Right forelimb (tissue), 1 donor: ENCODE data around the gene CISD3.

ENCODE experiments used
- DNase-seq: peaks from one replicate; pipeline ENCODE4 v3.0.0-alpha.2; 2018

The CISD3 gene, protein sequence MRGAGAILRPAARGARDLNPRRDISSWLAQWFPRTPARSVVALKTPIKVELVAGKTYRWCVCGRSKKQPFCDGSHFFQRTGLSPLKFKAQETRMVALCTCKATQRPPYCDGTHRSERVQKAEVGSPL

DNA sequence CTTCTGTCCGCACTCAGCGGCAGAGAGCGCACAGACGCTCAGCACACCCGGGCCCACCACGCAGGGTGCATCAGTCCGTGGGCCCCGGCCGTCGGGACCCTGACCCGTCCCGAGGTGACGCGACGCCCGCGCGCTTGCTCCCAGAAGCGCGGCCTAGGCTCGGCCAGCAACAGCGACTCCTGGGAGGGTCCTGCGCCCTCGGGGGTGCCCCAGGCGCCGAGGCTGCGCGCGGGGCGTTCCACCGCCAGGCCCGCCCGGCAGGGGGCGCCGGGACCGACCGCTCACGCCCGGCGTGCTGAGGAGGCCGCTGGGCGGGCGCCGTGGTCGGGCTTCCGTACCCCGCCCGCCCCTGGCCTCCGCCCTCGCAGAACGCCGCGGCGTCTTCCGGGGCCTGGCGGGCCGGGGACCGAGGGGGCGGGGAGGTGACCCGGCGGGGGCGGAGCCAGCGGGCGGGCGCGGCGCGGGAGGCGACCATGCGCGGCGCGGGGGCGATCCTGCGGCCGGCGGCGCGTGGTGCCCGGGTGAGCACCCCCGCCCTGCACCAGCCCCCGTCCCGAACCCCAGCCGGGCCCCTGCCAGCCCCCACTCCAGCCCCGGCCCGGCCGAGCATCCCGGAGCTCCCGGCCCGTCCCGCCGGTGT lies at the start of gene CISD3:
CISD3 (plus strand) TSS at position 456 of the 640 bp plus-strand sequence; CDS start at position 474, 18 bp downstream.
- DNase-seq = peak; percentile 86

DNA sequence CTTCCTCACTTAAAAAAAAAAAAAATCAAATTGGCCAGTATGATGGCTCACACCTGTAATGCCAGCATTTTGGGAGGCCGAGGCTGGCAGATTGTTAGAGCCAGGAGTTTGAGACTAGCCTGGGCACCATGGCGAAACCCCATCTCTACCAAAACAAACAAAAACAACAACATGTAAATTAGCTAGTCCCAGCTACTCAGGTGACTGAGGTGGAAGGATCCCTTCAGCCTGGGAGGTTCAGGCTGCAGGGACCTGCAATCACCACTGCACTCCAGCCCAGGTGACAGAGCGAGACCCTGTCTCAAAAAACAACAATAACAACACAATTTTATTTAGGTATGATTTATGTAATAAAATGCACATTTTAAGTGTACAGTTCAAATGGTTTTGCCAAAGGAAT lies 49.0 kb upstream of the CISD3 start:
- no peak for DNase-seq

DNA sequence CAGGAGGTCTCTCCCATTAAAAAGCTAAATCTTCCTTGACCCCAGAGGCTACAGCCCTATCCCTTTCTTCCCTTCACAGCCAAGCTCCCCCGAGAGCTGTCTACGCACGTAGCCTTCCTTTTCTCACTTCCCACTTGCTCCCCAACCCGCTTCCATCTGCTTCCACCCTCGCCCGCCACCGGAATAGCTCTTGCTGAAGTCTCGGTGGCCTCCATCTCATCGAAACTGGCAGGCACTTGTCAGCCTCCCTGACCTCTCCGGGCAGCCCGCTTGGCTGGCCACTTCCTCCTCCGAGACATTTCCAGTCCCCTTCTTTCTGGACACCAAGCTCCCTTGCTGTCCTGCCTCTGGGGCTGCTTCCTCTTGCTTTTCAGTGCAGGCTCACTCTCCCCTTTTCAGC lies 44.6 kb upstream of the CISD3 start:
- DNase-seq = no peak

DNA sequence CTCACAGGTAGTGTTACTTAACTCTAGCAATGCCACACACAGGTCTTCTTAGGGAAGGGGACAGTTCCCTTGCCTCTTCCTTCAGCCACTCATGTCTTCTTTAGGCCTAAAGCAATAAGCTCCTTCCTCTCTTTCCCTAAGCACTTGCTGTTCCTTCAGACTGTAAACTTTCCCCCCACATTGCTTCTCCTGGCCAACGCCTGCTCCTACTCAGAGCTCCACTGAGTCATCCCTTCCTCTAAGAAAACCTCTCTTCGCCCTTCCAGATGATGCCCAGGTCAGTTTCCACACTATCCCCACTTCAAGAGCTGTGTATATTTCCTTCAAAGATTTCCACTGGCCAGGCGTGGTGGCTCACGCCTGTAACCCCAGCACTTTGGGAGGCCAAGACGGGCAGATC lies 42.9 kb upstream of the CISD3 start:
- no peak for DNase-seq

DNA sequence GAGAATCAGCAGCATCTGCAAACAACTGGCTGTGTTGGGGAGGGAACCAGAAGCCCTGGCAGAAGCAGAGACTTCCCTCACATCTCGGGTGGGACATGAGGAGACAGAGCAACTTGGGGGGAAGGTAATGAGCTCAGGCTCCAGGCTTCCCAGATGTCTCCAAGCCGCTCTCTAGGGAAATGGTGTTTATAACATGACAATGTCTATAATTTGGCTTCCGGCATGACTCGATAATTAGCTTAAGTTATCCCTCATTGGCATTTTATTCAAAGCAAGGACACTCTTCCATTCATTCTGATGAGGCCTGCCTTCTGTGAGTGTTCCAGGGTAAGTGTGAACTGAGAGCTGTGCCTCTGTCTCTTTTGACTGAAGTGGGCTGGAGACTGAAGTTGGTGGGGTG lies 39.8 kb upstream of the CISD3 start:
- DNase-seq = no peak

DNA sequence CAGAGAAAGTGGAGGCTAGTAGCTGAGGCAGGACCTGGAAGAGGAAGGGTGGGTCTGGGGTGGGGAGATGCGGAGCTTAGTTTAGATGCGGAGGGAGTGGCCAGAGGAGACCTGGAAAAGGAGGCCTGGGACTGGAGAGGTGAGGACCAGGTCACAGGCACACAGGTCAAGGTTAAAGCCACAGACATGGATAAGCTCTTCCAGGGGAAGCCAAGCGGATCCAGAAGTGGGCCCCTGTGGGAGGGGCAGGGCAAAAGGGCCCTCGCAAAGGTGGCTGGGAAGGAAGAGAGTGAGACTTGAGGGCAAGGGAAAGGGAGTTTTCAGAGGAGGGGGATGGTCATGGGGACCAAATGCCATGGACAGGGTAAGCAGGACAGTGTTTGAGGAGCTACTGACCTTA lies 39.0 kb upstream of the CISD3 start:
- DNase-seq = no peak

DNA sequence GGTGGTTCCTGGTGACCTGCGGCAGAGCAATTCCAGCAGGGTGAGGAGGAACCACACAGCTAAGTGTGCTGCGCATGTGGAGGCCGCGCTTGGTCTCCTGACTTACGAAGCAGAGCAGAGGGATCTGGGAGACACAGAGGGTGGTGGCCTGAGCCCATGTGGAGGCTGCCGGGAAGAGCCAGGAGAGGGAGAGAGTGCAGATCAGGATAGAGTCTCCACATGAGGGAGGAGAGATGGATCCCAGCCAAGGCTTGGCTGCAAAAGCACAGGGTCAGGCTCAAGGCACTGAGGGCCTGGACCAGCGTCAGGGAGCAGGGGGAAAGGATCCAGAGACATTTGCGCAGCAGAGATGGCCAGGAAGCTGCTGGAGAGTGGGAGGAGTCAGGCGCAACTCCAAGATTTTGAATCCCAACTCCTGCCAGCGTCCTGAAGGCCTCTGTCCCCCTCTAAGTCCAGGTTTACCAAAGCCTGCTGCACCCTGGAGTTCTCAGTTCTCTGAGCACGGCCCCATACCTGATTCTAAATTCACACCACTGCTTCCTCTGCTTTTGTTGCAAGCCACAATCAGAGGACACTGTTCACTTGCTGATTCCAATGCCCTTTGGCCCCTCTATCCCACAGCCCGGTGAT lies 36.3 kb upstream of the CISD3 start:
- DNase-seq = peak; percentile 87

DNA sequence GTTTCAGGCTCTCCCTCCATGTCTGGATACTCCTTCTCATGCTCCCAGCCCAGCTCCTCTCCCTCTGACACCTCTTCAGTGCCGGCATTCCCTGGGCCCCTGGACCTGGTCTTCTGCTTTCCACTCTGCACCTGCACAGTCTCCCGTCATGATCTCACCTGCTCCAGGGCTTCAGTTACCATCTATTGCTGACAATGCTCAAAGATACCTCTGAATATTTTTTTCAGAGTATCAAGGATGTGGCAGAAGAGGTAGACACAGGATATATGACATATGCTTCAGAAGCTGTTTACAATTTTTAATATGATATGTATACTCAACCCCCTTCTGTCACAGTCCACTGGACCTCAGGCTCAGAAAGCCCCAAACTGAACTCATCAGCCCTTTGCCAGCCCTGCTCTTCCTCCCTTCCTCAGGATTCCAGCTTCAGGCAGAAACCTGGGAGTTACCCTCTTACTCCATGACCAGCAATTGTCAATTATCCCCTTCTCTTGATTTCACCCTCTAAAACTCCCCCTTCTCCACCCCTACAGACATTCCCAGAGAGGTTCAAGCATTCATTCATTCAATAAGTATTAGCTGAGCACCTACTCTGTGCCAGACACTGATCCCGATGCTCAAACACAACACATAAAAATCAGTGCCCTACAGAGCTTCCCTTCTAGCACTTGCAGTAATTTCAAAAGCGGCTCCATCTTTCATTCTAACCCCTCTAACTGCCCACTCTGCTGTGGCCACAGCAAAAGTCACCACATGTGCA lies 32.9 kb upstream of the CISD3 start:
- DNase-seq = no peak

DNA sequence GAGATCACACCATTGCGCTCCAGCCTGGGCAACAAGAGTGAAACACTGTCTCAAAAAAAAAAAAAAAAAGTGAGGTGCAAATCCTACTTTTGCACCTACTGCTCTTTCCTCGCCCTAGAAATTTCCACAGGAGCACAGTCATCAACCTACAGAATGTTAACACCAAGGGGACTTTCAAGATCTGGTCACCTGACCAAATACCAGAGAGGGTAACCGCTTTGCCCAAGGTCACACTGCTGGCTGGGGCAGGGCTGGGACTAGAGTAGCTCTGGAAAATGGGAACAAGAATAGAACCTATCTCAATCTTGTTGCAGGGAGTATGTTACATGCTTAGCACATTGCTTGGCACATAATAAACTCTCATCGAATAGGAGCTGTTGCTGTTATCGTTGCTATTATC lies 31.4 kb upstream of the CISD3 start:
- no peak for DNase-seq

DNA sequence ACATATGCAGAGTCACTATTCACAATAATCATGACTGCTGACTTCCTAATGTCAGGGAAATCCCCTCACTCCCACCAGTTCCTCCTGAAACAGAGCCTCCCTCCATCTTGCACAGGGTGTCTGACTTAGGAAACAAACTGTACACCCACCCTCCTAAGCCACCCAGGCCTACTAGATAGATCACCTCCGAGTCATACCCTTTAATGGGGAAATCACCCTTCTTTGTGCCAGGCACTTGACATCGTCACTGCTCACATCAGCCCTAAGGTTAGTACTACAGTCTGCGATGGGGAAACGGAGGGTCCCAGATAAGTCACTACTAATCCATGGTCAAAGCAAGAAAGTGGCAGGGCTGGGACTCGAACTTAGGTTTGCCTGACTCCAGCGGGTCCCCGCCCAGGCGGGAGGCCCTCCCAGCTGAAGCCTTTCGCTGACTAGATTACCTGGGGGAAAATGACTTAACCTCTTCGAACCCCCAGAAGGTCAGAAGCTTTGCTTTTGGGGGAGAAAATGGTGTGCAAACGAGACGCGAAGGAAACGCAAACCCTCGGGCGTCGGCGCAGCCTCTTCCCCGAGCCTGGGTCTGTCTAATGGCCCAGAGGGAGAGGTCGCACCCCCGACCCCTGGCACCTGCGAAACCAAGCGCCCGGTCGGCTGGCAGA lies 28.5 kb upstream of the CISD3 start:
- no peak for DNase-seq

DNA sequence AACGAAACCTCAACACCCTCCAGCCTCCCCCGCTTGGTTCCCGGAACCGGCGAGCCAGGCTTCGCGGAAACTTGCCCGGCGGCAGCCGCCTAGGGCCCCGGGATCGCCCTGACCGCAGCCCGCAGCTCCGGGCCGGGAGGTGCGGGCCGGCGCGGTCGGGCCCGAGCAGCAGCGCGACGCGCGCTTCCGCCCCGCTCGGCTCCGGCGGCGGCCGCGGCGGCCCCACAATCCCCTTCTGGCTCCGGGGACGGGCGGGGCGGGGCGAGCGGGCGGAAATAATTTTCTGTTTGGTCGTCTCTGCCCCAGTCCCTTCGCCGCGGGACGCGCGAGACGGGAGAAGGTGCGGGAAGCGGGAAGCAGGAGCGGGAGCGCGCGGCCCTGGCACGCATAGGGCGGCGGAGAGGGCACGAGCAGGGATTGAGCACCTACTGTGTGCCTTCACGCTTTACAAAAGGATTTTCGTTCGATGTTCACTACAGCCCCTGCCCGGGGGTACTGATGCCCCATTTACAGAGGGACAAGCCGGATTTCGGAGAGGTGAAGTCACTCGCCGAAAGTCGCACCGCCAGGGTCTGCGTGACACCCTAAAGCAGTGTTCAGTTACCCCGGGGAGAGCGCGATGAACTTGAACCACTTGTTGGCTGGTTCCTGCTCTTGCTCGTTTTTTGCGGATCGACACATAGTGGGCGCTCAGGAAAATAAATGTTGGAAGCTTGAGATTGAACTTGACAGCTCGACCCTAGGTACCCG lies 27.8 kb upstream of the CISD3 start:
- DNase-seq = peak; percentile 91

DNA sequence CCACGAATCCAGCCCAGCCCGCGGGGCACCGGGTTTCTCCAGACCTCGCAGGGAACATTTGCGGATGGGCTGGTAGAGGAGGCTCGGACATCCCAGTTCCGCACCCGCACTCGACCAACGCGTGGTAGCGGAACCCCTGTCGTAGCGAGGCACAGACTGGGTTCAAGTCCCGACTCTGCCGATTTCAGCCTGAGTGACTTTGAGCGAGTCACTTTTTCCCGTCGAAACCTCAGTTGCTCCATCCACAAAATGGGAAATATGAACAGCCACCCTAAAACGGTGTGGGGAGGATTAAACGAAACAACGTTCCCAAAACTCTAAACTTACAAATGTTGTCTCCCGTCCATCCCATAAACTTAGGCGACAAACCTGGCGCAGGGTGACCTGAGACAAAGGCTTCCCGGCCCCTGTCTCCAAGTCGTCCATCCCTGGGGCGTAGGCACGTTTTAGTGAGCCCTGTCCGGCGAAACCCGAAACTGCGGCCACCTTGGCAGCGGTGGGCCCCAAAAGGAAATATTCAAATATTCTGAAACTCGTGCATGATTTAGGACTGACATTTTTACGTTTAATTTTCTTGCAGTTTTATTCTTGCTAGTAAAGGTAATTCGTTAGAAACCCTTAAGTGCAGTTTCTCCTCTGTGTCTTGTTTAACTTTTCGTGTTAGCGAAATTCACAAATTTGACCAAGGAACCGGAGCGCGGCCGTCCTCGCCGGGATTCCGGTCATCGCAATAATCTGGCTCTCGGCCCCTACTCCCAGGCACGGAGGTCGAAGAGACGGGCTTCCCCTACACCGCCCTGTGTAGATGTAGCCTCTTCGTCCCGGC lies 27.0 kb upstream of the CISD3 start:
- no peak for DNase-seq

DNA sequence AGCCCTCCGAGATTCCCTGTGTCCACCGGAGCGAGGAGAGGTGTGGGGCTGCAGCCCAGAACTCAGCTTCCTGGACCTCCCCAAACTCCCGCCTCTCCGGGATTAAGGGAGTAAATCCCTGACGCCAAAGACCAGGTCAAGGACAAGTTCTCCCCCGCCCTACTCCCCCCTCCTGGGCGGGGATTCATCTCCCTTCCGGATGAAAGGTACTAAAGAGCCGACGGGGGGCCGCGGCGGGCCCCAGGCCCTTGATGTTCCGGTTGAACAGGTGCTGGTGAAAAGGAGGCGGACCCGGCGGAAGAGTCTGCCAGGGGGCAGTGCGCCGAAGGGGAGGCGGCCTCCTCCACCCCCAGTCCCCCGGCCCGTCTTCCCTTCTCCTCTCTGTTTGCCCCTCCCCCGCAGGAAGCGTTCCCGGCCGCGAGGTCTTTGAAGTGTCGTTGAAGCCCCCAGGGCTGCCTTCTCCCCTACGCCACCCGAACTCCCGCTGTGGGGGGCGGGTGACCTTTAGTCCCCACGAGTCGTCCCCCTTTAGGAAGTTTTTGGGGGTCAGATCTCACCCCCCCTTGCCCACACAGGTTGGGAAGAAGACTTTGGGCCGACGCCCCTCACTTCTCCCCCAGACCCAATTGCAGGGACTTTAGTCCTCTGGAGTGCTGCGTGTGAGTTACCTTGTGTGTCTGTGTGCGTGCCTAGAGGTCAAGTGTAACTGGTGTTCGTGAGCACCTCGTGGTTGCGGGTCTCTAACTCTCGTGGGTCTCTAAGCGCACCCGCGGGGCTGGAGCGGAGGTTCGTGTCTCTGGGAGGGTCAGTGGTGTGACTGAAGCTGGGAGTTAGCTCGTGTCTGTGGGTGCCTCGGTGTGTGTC lies 26.2 kb upstream of the CISD3 start:
- DNase-seq = peak; percentile 73

DNA sequence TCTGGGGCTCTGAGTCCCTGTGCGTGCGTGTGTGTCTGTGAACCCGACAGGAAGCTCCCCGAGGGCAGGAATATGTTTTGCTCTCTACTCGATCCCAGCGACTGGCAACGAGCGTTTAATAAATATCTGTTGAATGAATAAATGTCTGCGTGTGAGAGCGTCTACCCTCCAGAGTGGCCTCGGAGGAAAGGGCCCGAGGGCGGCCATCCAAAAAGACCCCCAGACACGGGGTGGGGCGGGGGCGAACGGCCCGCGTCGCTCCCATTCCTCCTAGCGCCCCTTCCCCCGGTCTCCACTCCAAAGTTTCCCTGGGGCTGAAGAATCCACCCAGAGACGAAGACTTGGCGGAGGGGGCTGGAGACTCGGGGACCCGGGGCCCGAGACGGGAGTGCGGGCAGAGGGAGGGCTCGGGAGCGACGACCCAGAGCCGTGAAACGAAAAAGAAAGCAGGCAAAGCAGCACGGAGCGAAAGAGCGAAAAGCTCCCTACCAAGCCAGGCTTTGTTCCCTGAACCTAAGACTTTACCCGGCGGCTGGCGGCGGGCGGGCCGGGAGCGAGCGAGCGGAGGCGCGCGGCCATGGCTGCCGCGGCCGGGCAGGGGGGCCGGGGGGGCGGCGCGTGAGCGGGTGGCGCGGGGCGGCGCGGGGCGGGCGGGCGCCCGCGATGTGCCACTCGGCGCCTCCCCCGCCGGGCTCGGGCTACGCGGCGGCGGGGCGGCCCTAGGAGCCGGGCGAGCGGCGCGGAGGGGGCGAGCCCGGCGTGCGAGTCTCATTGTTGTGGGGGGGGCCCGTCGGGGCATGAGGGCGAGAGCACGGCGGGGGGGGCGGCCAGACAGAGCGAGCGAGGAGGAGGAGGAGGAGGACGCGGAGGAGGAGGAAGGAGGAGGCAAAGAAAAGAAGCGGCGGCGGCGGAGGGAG lies 25.3 kb upstream of the CISD3 start, which contains the start of gene MLLT6:
MLLT6 (plus strand) TSS at position 668 of the 917 bp plus-strand sequence. CDS start 360 bp downstream, outside the sequence.
- DNase-seq = peak; percentile 82

DNA sequence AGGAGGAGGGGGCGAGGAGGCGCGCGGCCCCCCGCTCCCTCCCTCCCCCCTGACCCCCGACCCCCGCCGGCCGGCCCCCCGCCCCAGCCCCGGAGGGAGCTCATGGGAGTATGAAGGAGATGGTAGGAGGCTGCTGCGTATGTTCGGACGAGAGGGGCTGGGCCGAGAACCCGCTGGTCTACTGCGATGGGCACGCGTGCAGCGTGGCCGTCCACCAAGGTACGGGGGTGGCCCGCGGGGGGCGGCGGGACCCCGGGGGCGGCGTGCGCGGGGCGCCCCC lies 24.7 kb upstream of the CISD3 start:
- DNase-seq = no peak

DNA sequence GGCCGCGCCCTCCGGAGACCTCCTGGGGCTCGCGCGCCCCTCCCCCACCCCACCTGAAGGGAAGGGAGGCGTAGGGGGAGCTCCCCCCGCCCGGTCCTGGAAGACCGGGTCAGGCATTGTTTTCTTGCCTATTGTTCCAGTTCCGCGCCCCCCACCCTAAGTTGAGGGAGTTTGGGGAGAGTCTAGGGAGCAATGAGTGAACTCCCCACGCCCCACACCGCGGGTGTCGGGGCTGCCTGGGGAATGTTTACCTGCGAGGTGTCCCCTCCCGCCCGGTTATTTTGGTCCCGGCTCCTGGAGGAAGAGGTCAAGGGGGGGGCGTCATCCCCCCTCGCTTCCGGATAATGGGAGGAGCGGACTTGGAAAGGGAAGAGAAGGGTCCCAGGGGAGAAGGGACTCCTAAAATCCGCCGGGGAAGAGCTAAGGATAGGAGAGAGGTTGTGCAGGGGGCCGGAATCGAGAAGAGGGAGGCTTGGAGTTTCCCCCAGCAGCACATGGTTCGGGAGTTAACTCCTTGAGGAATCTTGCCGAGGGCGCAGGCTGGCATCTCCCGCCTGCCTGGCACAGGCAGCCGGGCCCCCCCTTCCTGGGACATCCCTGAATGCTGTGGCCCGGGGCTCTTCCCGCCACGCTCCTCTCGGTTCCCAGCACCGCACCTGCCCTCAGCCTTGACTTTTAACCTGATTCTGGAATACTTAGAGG lies 24.2 kb upstream of the CISD3 start:
- peak; percentile 64 for DNase-seq

DNA sequence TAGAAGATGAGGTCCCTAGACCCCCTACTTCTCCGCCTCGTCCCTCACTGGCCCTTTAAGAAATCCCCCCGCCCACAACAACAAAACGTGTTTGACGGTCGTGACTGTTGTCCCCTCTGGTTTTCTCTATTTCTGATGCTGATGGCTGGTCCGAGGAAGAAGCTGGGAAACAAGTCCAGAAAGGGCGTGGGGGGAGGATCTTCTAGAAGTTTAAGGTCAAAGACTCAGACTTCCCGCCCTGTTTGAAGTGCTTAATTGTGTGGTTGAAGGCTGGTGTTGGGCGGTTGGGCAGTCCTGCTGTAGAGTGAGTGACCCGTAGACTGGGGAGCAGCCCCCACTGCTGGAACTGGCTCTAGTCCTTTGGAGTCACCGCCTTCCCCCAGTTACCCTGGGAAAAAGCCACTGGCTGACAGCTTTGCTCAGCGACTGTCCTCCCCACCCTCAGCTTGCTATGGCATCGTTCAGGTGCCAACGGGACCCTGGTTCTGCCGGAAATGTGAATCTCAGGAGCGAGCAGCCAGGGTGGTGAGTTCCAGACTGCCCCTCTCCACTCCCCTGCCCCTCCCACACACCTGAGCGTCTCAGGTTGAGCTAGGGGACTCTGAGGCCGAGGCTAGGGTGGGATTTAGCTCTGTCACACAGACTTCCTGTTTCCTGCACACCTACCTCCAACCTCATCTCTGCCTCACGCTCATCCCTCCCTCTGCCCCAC lies 23.5 kb upstream of the CISD3 start:
- DNase-seq = no peak

DNA sequence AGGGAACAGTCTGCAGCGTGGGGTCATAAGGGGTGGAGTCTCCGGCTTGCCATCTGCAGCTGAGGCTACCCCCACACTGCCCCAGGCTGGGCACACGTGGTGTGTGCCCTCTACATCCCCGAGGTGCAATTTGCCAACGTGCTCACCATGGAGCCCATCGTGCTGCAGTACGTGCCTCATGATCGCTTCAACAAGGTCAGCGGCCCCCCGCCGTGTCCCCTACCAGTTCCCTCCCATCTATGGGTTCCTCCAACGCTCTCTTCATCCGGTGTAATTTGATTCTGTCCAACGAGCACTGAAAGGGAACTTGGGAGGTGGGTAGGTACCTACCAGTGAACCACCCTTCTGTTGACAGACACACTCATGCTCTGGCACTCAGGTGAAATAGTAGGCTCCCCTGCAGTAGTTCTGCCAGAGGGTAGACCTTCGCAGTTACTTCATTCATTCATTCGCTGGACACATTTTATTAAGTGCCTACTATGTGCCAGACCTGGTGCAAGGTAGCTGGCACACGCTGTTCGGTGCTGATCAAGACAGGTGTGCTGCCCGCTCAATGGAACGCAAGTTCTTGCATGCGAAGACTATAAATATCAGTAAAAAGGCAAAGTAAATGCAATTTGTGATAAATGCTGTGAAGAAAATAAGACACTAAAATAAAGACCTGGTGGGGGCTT lies 22.3 kb upstream of the CISD3 start:
- DNase-seq = no peak
